ENCODE measurements around the gene LGALSL.

LGALSL gene

GRCh38 chr2:64487256-64488049 is 33.5 kb downstream of the LGALSL start:
- Histone ChIP-seq H3K36me3 (ENCODE audit: control insufficient read depth, insufficient read depth, low read length) (no peaks in the 10 kb centered on the region), H2AFZ (no peak overlapping the region), H3K9ac (no peak overlapping the region), H3K79me2 (no peaks in the 10 kb centered on the region), H3K4me2 (ENCODE audit: low read length) (no peak overlapping the region), H3K4me3 (ENCODE audit: low read depth, low read length) (no peak overlapping the region), H3K9me3 (ENCODE audit: control insufficient read depth, low read length) (no peaks in the 10 kb centered on the region), H3K4me1 (peaks cover 9% of the 10 kb centered on the region), H3K27ac (no peak overlapping the region), H3K27me3 (ENCODE audit: control insufficient read depth, insufficient read depth, low read length) (no peaks in the 10 kb centered on the region)
- no peak for TF ChIP-seq CTCF (IDR thresholded peaks at IDR 0.05)

- no peak overlapping the region for H3K27ac ChIP-seq
- H3K4me3 ChIP-seq (ENCODE audit: low read depth, low read length) = no peak overlapping the region
- H3K9me3 ChIP-seq (ENCODE audit: control insufficient read depth, low read length) = no peaks in the 10 kb centered on the region
- no peak overlapping the region for H3K9ac ChIP-seq
- H3K79me2 ChIP-seq = no peaks in the 10 kb centered on the region
- H2AFZ ChIP-seq = peak overlapping the region; percentile 70
- H3K4me2 ChIP-seq (ENCODE audit: low read length) = no peak overlapping the region
- H3K4me1 ChIP-seq = peaks cover 3% of the 10 kb centered on the region
- TF ChIP-seq CTCF (IDR thresholded peaks at IDR 0.05) = peak; percentile 95
- H3K36me3 ChIP-seq (ENCODE audit: control insufficient read depth, insufficient read depth, low read length) = no peaks in the 10 kb centered on the region
- H3K27me3 ChIP-seq (ENCODE audit: control insufficient read depth, insufficient read depth, low read length) = no peaks in the 10 kb centered on the region
These were observed 34.4 kb downstream of the LGALSL start for GRCh38 chr2:64488050-64488974.

- Histone ChIP-seq H3K79me2 (no peaks in the 10 kb centered on the region), H3K4me1 (peaks cover 3% of the 10 kb centered on the region), H2AFZ (no peak overlapping the region), H3K27ac (no peak overlapping the region), H3K9me3 (ENCODE audit: control insufficient read depth, low read length) (no peaks in the 10 kb centered on the region), H3K36me3 (ENCODE audit: control insufficient read depth, insufficient read depth, low read length) (no peaks in the 10 kb centered on the region), H3K4me2 (ENCODE audit: low read length) (no peak overlapping the region), H3K4me3 (ENCODE audit: low read depth, low read length) (no peak overlapping the region), H3K9ac (no peak overlapping the region), H3K27me3 (ENCODE audit: control insufficient read depth, insufficient read depth, low read length) (no peaks in the 10 kb centered on the region)
- no peak for TF ChIP-seq CTCF (IDR thresholded peaks at IDR 0.05)
These were observed 35.3 kb downstream of the LGALSL start for GRCh38 chr2:64489081-64489751.

- Histone ChIP-seq H3K79me2 (no peaks in the 10 kb centered on the region), H3K27me3 (ENCODE audit: control insufficient read depth, insufficient read depth, low read length) (no peaks in the 10 kb centered on the region), H3K9me3 (ENCODE audit: control insufficient read depth, low read length) (no peaks in the 10 kb centered on the region), H3K4me2 (ENCODE audit: low read length) (no peak overlapping the region), H3K4me1 (peaks cover 3% of the 10 kb centered on the region), H3K4me3 (ENCODE audit: low read depth, low read length) (no peak overlapping the region), H3K27ac (no peak overlapping the region), H3K9ac (no peak overlapping the region), H2AFZ (no peak overlapping the region), H3K36me3 (ENCODE audit: control insufficient read depth, insufficient read depth, low read length) (no peaks in the 10 kb centered on the region)
- no peak for TF ChIP-seq CTCF (IDR thresholded peaks at IDR 0.05)
These were observed 37.5 kb downstream of the LGALSL start for GRCh38 chr2:64491426-64491825.
